Measurements from ENCODE around the gene CAV3. TPM values are rescaled to one million over a fixed set of nuclear protein-coding genes. Genes with fewer than 3 reads are reported as not detected.

Gene CAV3
- total RNA-seq, 4 donors from 2014 or later: not detected

GRCh38 chr3:8743021-8743601, 9.5 kb downstream of the CAV3 start:
- DNase-seq (ENCODE audit: low spot score) (no peak), ATAC-seq (ENCODE audit: low FRiP score) (no peak)
- no peak for TF ChIP-seq CTCF (IDR thresholded peaks at IDR 0.05)

DNA sequence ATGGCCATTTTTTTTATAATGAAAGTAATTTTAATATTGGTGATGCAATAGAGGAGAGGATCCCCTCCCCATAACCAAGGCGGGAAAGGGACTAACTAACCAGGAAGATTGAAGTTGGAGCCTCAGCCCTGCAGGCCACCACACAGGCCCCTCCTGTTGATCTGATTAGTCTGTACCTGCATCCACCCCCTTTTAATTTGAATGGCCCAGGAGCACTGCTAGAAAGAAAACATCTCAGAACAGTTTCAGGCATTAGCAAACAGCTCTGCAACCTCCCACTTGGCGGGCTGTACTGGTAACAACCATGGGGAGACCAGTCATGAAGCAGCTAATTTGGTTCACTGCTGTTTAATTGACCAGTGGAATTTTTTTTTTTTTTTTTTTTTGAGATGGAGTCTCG, 10.3 kb downstream of the CAV3 start:
- ATAC-seq (ENCODE audit: low FRiP score) (no peak), DNase-seq (ENCODE audit: low spot score) (no peak)
- no peak for TF ChIP-seq CTCF (IDR thresholded peaks at IDR 0.05)

DNA sequence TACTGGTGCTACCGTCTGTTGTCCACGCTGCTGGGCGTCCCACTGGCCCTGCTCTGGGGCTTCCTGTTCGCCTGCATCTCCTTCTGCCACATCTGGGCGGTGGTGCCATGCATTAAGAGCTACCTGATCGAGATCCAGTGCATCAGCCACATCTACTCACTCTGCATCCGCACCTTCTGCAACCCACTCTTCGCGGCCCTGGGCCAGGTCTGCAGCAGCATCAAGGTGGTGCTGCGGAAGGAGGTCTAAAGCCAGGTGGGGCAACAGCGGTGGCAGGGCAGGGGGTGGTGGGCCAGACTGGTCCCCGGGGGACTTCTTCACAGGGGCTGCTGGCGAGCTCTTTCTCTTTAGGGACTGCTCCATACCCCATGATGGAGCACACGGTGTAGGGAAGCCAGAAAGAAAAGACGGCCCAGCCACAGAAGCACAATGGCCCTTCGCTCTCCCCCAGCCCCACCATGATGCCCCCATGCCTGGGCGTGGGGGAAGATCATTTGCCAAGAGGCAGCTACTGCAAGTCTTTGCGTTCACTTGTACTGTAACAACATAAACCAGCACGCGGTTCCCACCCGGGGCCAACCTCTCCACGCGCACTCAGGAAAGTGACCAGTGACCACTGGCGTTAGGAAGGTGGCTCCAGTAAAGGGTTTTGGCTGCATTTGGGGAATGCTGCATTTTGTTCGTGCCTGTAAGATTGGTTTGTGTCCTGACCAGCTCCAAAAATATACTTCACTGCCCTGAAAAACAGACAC, 12.2 kb downstream of the CAV3 start:
- ATAC-seq (ENCODE audit: low FRiP score) (no peak), DNase-seq (ENCODE audit: low spot score) (no peak)
- no peak for TF ChIP-seq CTCF (IDR thresholded peaks at IDR 0.05)

DNA sequence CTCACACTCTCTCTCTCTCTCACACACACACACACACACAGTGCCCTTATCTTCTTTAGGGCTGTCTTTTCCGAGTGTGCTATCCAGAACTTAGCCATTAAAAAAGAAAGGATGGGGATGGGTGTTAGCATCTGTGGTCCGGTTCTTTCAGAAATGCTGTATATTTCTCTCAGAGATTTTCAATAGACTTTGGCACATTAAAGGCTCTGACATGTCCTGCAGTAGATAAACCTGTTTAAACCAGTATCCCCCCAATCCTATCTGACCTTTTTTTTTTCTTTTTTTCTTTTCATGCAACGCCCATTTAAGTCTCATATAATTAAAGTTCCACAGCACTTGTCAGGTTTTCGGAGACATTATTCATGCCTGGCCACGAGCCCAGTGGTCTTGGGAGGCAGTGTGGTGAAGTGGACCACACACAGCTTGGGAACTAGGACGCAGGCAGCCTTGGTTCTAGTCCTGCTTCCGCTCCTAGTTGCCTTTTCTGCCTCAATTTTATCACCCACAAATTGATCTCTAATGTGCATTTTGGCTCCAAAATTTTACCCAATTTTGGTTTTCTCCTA, 13.3 kb downstream of the CAV3 start:
- DNase-seq (ENCODE audit: low spot score) (no peak), ATAC-seq (ENCODE audit: low FRiP score) (no peak)
- no peak for TF ChIP-seq CTCF (IDR thresholded peaks at IDR 0.05)

- DNase-seq (ENCODE audit: low spot score): no peak
- TF ChIP-seq CTCF (IDR thresholded peaks at IDR 0.05): no peak
- ATAC-seq (ENCODE audit: low FRiP score): no peak
These were observed 15.7 kb downstream of the CAV3 start for GRCh38 chr3:8749316-8749715.

- ATAC-seq (ENCODE audit: low FRiP score) (no peak), DNase-seq (ENCODE audit: low spot score) (no peak)
- TF ChIP-seq CTCF (IDR thresholded peaks at IDR 0.05): no peak
These were observed 19.2 kb downstream of the CAV3 start for GRCh38 chr3:8752832-8753231.

DNA sequence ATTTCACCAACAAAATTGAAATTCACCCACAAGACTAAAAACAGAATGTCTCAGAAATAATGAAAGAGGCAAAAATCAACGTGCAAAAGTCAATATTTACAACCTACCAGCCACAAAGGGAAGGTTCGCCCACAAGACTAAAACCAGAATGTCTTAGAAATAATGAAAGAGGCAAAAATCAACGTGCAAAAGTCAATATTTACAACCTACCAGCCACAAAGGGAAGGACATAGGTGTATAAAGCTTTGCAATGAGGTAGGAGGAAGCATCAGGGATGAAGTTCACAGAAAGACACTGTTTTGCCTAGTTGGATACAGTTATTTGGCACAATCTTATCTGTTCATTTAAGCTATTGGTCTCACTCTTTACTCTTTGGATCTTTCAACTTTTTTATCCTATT, 21.5 kb downstream of the CAV3 start:
- TF ChIP-seq CTCF (IDR thresholded peaks at IDR 0.05): no peak
- ATAC-seq (ENCODE audit: low FRiP score): no peak
- DNase-seq (ENCODE audit: low spot score): no peak

Data from omental fat pad (tissue), 4 donors.